HG02973 (cell line): Measurements from ENCODE around the gene C14orf119.

Experiments
- ATAC-seq: cut with Tn5 transposase; IDR thresholded peaks from one replicate; pipeline ENCODE4 v1.9.1; 2021; ENCODE audit warnings: moderate library complexity; ENCODE audit not compliant: unreplicated experiment

The C14orf119 gene

GRCh38 chr14:23086565-23086964 lies 8.7 kb upstream of the C14orf119 start:
- no peak for ATAC-seq

DNA sequence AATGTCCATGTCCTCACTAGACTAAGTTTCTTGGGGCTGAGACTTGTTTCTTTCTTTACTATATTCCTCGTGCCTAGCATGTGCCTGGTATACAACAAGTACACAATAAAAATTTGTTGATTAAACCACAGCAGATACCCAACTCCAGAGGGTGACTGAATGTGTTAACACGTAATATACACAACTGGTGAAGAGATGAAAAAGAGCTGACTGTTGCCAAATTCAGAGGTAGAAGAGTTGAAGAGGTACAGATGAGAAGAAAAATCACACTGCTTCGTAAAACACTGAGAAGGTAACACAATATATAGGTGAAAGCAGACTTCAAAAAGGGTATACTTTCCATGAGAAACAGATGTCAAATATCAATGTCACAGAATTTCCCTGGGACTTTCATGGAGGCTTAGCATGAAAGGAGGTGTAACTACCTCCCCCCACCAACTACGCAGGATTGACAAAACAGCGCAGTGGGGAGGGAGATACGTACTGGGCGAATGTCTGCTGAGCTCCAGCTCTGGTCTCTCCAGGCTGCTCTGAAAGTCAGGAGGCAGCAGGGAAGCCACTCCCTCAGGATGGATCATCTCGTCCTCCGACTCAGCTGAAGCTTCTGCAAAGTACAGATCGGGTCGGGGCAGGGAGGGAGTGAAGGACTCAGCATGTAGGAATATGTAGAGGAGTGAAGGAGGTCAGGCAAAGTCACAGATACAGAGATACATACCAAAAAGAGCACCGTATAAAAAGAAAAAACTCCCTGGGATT lies 5.6 kb upstream of the C14orf119 start:
- no peak for ATAC-seq

DNA sequence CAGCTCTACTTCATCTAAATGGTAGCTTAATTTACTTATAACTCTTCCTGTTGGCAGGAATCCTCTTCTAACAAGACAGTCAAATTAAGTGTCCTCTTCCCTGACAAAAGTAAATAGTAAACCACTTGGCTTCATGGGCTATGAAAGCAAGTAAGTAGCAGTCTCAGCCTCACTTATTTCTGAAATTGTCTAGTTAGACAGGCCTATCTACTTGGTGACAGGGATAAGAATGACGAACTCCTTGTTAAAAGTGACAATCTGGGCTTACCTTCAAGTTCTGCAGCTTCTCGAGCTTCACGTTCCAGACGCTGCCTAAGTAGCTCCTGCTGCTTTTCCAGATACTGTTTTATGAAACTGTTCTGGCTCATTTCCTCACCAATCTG lies 5.1 kb upstream of the C14orf119 start:
- ATAC-seq: no peak

- ATAC-seq: no peak
Measured at GRCh38 chr14:23091294-23092225, 3.7 kb upstream of the C14orf119 start.

GRCh38 chr14:23093104-23093503 lies 2.2 kb upstream of the C14orf119 start:
- no peak for ATAC-seq

DNA sequence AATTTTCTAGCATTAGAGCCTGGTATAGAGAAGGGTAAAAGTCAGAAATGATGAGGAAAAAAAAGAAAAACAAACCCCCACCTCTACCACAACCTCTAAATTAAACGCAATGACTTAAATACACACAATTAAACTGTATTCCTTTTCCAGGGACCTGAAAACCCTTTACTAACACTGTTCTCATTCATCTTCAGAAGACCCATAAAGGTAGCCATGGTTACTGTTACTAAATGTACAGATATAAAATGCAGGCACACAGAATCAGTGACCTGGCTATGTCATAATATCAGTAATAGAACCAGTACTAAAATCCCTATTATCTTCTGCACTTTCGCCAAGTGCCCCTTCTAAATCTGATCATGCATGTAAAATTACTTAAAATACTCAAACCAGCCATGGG lies 1.8 kb upstream of the C14orf119 start:
- ATAC-seq: no peak

GRCh38 chr14:23093991-23094665 lies 1.2 kb upstream of the C14orf119 start:
- ATAC-seq: no peak

DNA sequence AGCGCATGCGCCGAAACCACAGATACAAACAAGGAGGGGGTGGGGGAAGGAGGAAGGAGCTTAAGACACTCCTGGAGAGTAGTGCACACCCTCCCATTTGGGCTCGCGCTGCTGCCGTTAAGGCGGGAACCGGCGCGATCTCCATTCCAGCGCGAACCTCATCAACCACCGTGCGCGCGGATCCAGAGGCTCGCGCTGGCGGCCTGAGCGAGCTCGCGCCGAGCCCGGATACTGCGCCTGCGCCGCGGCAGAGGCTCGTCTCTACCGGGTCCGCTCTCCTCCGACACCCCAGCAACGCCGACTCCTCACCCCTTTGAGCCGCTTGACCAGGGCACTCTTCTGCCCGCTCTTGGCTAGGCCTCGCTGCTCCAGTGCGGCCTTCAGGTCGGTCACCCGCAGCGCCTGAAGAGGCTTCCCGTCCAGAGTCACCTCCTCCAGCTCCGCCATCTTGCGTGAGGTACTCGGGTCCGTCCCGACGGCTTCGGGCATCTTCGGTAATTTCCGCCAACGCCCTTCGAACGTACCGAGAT lies 574 bp upstream of the C14orf119 start, which contains the start of gene ACIN1:
Gene ACIN1, minus strand, starts transcription at position 471 of the 530 bp plus-strand sequence. Its CDS starts 24 bp downstream, at position 447.
- ATAC-seq: peak; percentile 22

GRCh38 chr14:23097786-23098185 lies 2.5 kb downstream of the C14orf119 start:
- ATAC-seq: no peak

GRCh38 chr14:23099212-23099861 lies 4.0 kb downstream of the C14orf119 start:
- ATAC-seq: no peak

DNA sequence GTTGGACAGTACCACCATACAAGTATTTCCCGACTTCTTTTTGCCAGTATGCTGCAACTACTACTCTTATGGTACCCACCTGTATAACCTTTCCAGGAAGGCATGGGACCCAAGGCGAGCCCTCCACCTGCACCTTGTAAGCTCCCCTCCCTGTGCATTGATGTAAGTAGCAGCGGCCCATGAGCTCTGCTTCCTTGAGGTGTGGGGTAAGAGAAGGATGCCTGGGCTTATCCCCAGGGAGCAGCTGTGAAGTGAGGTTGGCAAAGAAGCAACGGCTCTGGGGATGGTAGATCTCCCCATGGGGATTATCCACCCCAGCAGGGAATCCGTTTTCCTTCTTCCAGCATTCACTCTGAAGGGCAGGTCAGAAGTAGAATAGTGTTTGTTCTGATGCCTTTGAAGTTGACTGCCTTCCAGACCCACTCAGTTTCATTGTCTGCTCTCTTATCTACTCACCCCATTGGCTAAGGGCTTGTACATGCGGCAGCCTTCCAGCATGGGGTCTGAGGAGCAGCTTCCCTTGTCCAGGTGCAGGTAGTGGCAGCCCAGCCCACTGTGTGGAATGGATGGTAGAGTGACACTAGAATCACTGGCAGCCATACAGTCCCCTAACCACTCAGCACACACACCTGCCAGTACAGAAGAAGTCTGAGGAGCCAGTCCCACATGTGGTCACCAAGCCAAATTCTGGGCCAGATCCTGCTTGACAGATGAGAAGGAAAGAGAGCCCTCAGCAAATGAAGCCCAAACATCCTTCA lies 6.1 kb downstream of the C14orf119 start:
- ATAC-seq: no peak

DNA sequence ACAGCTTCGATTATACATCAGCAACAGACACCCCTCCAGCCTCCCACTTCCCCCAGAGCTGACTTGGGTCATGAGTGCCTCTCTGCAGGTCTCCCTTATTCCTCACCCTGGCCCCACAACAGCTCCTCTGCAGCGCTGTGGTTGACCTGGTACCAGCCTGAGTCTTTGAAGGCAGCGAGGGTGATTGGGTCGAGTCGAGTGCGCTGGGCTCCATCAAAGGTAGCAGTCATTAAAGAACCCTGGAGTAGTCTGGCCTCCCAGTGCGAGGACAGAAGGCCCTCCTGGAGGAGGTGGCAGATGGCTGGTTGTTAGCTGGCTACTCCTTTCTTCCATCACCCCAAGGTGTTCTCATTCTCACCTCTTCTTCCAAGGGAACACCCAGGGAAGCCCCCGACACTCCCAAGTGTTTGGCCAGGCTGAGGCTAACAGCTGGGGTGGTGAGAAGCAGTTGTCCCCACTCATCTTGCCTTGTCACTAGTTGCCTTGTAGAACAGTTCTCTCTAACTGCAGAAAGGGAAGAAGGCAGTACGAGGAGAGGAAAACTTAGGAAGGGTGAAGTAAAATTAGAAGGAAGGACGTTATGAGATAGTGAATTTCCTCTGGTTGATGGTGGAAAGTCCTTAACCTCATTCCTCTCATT lies 6.8 kb downstream of the C14orf119 start:
- ATAC-seq: no peak

DNA sequence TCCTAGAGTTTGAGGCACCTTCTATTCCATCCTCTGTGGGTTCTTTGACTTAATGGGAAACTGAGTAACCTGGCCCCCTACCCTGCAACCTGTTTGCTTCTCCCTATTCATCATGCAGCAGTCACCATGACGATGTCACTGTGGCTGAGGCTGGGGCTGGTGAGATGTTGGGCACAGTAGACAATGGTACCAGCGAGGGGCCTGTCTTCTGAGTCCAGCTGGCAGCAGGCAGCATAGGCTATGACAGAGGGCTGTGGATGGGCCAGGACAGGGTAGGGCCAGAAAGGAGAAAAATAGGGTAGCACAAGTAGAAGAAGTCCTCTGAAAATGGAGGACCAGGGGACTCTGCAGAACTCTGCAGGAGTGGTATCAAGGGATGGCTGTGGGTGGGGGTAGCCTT lies 7.5 kb downstream of the C14orf119 start:
- no peak for ATAC-seq

DNA sequence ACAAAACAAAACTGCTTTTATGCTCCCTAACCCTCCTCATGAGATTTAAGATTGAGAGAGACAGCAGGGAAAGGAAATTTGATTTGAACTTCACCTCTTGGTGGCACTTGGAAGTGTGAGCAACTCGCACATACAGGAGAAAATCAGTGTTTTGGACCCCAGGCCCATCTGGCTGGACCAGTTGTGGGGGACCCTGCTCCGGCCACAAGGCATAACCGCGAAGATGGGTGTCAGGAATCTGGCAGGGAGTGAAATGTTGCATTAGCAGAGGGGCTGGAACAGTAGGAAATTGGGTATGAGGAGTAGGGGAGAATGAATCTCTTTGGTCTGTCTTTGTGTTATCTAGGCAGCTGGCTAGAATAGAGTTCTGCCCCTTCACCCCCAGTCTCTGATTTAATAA lies 8.3 kb downstream of the C14orf119 start:
- ATAC-seq: no peak

GRCh38 chr14:23104070-23104590 lies 8.8 kb downstream of the C14orf119 start:
- ATAC-seq: no peak

DNA sequence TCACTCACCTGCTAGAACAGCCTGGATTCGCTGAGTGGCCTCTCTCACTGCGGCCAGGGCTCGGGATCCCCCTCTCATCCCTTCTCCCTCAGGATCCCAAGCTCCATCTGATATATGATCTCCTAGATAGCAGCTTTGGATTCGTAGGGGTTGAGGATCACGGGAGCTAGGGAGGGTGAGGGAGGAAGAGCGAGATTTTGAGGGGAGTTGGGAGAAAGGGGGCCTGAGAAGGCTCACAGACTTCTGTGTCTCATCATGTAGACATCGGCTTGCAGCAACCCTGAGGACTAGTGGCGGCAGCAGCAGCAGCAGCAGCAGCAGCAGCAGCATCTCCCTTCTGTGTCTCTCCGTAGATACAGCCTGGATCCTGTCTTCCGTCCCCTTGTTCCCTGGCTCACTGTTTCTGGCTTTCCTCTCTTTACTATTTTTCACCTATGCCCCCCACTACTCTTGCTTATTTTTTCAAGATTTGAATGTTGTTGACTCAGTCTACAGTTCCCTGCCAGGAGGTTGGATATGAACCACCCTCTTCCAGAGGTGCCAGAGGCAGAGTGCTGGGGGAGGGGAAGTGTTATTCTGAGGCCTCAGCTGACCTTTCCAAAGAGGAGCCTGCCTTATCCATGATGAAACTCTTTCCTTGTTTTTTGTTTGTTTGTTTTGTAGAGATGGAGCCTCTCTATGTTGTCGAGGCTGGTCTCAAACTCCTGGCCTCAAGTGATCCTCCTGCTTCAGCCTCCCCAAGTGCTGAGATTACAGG lies 9.5 kb downstream of the C14orf119 start, which contains the start of gene CIROP:
Gene CIROP, minus strand, starts transcription at position 399 of the 757 bp plus-strand sequence. Its CDS starts 69 bp downstream, at position 330.
- no peak for ATAC-seq

GRCh38 chr14:23105348-23105824 lies 10.1 kb downstream of the C14orf119 start:
- no peak for ATAC-seq

DNA sequence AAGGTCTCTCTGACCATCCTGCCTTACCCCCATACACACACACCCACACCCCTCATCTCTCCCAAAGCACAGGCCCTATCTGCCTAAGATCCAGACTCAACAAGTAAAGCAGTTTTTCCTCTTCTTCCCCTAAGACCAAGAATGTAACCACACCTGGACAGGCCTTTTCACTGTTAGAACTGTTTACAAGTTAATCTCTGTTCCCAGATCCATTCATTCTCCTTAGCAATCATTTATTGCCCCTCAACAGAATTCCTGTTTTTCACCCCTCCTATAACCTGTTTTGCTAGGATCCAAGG lies 11.4 kb downstream of the C14orf119 start:
- no peak for ATAC-seq
